GM23338 (cell line): Measurements from ENCODE around the gene TMEM161B. TPM values are rescaled to one million over a fixed set of nuclear protein-coding genes. Genes with fewer than 3 reads are reported as not detected.
"Not testable (repeated sequence)": the region's sequence is repeated elsewhere in the genome, so short reads cannot be mapped to it uniquely, and the experiment has no call there.

ENCODE experiments used
- ATAC-seq: fragments of 200-7000 bp; cut with Tn5 transposase; 3 replicates; pipeline ENCODE4 v1.9.1; 2020
- DNase-seq: peaks from one replicate; pipeline ENCODE4 v3.0.0-alpha.2; 2015; ENCODE audit warnings: low spot score
- H2AFZ ChIP-seq: fragments of 200-600 bp; sonication (generic); 2 replicates; pipeline ENCODE4 v1.8.0; 2016; ENCODE audit warnings: antibody characterized with exemption, mild to moderate bottlenecking, moderate library complexity
- H3F3A ChIP-seq: fragments of 200-600 bp; sonication (generic); replicated peaks from 2 replicates; pipeline ENCODE4 v1.8.0; 2017; ENCODE audit warnings: antibody characterized with exemption, mixed run types, low read depth
- H3K27ac ChIP-seq: fragments of 200-600 bp; sonication (generic); 2 replicates; pipeline ENCODE4 v1.6.1; 2016; ENCODE audit warnings: low read depth
- H3K27me3 ChIP-seq: fragments of 200-600 bp; sonication (generic); 2 replicates; pipeline ENCODE4 v1.8.0; 2016; ENCODE audit warnings: mild to moderate bottlenecking, mixed run types, moderate library complexity; ENCODE audit not compliant: insufficient read depth
- H3K36me3 ChIP-seq: fragments of 200-600 bp; sonication (generic); 2 replicates; pipeline ENCODE4 v1.8.0; 2016; ENCODE audit warnings: mild to moderate bottlenecking; ENCODE audit not compliant: insufficient read depth
- H3K4me1 ChIP-seq: fragments of 200-600 bp; sonication (generic); 2 replicates; pipeline ENCODE4 v1.8.0; 2016; ENCODE audit warnings: mild to moderate bottlenecking, moderate library complexity; ENCODE audit not compliant: insufficient read depth
- H3K4me2 ChIP-seq: fragments of 200-600 bp; sonication (generic); 2 replicates; pipeline ENCODE4 v1.7.1; 2017; ENCODE audit warnings: mixed run types
- H3K4me3 ChIP-seq: fragments of 200-600 bp; sonication (generic); 2 replicates; pipeline ENCODE4 v1.6.1; 2016; ENCODE audit warnings: mixed run types
- H3K79me2 ChIP-seq: fragments of 200-600 bp; sonication (generic); replicated peaks from 2 replicates; pipeline ENCODE4 v1.8.0; 2017; ENCODE audit warnings: mild to moderate bottlenecking; ENCODE audit not compliant: insufficient read depth
- H3K9me2 ChIP-seq: fragments of 200-600 bp; sonication (generic); 2 replicates; pipeline ENCODE4 v1.8.0; 2017; ENCODE audit not compliant: insufficient read depth
- H4K20me1 ChIP-seq: fragments of 200-600 bp; sonication (generic); replicated peaks from 2 replicates; pipeline ENCODE4 v1.8.0; 2017; ENCODE audit warnings: mild to moderate bottlenecking; ENCODE audit not compliant: insufficient read depth
- H3K27ac Mint-ChIP-seq: 2 replicates; pipeline ENCODE4 v1.8.0; 2020; ENCODE audit warnings: inconsistent platforms, mild to moderate bottlenecking, moderate library complexity, mixed read lengths
- H3K27me3 Mint-ChIP-seq: 3 replicates; pipeline ENCODE4 v1.8.0; 2022; ENCODE audit warnings: low read depth, mild to moderate bottlenecking, moderate library complexity, mixed read lengths, inconsistent platforms; ENCODE audit not compliant: insufficient read depth, poor library complexity
- H3K36me3 Mint-ChIP-seq: 3 replicates; pipeline ENCODE4 v1.8.0; 2021; ENCODE audit warnings: low read depth, mild to moderate bottlenecking, inconsistent platforms, moderate library complexity, mixed read lengths
- H3K4me1 Mint-ChIP-seq: 3 replicates; pipeline ENCODE4 v1.8.0; 2020; ENCODE audit warnings: mild to moderate bottlenecking, inconsistent platforms, mixed read lengths
- H3K4me3 Mint-ChIP-seq: 3 replicates; pipeline ENCODE4 v1.8.0; 2021; ENCODE audit warnings: moderate library complexity, mild to moderate bottlenecking, inconsistent platforms, mixed read lengths
- H3K9me3 Mint-ChIP-seq: 3 replicates; pipeline ENCODE4 v1.8.0; 2020; ENCODE audit warnings: moderate library complexity, mild to moderate bottlenecking, inconsistent platforms, mixed read lengths
- CTCF ChIP-seq, 2 experiments: fragments of 200-600 bp in 1 of 2; sonication (generic) in 1 of 2; conservative IDR thresholded peaks; 2 replicates each; pipeline versions ENCODE4 v1.5.1 to v1.6.1; 2016 to 2017; ENCODE audit warnings: antibody characterized with exemption in 2 of 2, low read depth in 2 of 2, mild to moderate bottlenecking in 2 of 2, moderate library complexity in 1 of 2
- NANOG ChIP-seq: IDR thresholded peaks from 2 replicates; pipeline ENCODE4 v1.6.1; 2016; ENCODE audit warnings: antibody characterized with exemption, borderline replicate concordance
- ZNF114 ChIP-seq: fragments of 250-450 bp; sonication (Bioruptor Pico); IDR thresholded peaks from 2 replicates; pipeline ENCODE4 v1.5.0; 2020; ENCODE audit warnings: mild to moderate bottlenecking, moderate library complexity
- ZNF331 ChIP-seq: fragments of 250-450 bp; sonication (Bioruptor Pico); IDR thresholded peaks from 2 replicates; pipeline ENCODE4 v1.5.0; 2020; ENCODE audit warnings: low read depth, mild to moderate bottlenecking, moderate library complexity
- ZNF462 ChIP-seq: fragments of 250-450 bp; sonication (Bioruptor Pico); IDR thresholded peaks from 2 replicates; pipeline ENCODE4 v1.5.0; 2020; ENCODE audit warnings: mild to moderate bottlenecking, moderate library complexity
- polyA plus RNA-seq: library from polyadenylated mRNA; unstranded; fragments of >200 nt; fragmentation: Nextera tagmentation; extraction: Ambion mirVana; gene quantifications from 2 replicates; pipeline ENCODE4 v1.2.1, GENCODE V29; 2016
- total RNA-seq: library from RNA; depleted of rRNA; stranded (reverse); fragments of >200 nt; shearing (Covaris generic); gene quantifications from 2 replicates; pipeline ENCODE4 v1.2.3, GENCODE V29; 2014

The TMEM161B gene
- total and polyA plus RNA-seq, 2 experiments from 2014 or later, result 11.9 to 25.5 TPM

- Histone ChIP-seq H3K79me2 (no peaks in the 10 kb centered on the region), H4K20me1 (no peaks in the 10 kb centered on the region), H3K4me3 (no peak overlapping the region), H3K9me2 (no peaks in the 10 kb centered on the region), H3K27me3 (no peaks in the 10 kb centered on the region), H3K4me1 (no peaks in the 10 kb centered on the region), H2AFZ (no peak overlapping the region), H3K27ac (no peak overlapping the region), H3F3A (no peaks in the 10 kb centered on the region), H3K36me3 (no peaks in the 10 kb centered on the region), H3K4me2 (no peak overlapping the region)
- peaks cover 18% of the 10 kb centered on the region for H3K9me3 Mint-ChIP-seq
- H3K27ac Mint-ChIP-seq, result no peak overlapping the region
- no peak for TF ChIP-seq NANOG
- TF ChIP-seq ZNF462 (CRISPR knock-in tag), result no peak
- no peak for TF ChIP-seq ZNF114 (CRISPR knock-in tag)
- peaks cover 5% of the 10 kb centered on the region; the same call in 2 of the 3 replicates for H3K4me1 Mint-ChIP-seq
- no peak overlapping the region for H3K4me3 Mint-ChIP-seq
- ATAC-seq (no peak), DNase-seq (no peak)
- H3K27me3 Mint-ChIP-seq, result peaks cover 2% of the 10 kb centered on the region
- H3K36me3 Mint-ChIP-seq, result peaks cover 31% of the 10 kb centered on the region
These were observed 74.7 kb downstream of the TMEM161B start for GRCh38 chr5:88193896-88194295.

- Histone ChIP-seq H3K4me2 (no peak overlapping the region), H3K27ac (no peak overlapping the region), H2AFZ (no peak overlapping the region), H3K4me3 (no peak overlapping the region), H3F3A (no peaks in the 10 kb centered on the region), H4K20me1 (no peaks in the 10 kb centered on the region), H3K9me2 (no peaks in the 10 kb centered on the region), H3K27me3 (no peaks in the 10 kb centered on the region), H3K4me1 (no peaks in the 10 kb centered on the region), H3K79me2 (no peaks in the 10 kb centered on the region), H3K36me3 (peaks cover 8% of the 10 kb centered on the region; the same call in 1 of the 2 replicates)
- peaks cover 5% of the 10 kb centered on the region for H3K27me3 Mint-ChIP-seq
- H3K4me3 Mint-ChIP-seq, result no peak overlapping the region
- peaks cover 60% of the 10 kb centered on the region for H3K36me3 Mint-ChIP-seq
- H3K4me1 Mint-ChIP-seq, result peaks cover 5% of the 10 kb centered on the region; the same call in 2 of the 3 replicates
- no peak for ATAC-seq
- no peak overlapping the region for H3K27ac Mint-ChIP-seq
- peak; percentile 53 for DNase-seq
- no peak for TF ChIP-seq ZNF331
- TF ChIP-seq CTCF (conservative IDR thresholded peaks at IDR 0.05; ENCODE audit: low read depth in 2 of 2), result peak; percentile 55 to 72
- peaks cover 35% of the 10 kb centered on the region for H3K9me3 Mint-ChIP-seq
These were observed 78.4 kb downstream of the TMEM161B start for GRCh38 chr5:88190106-88190834.

GRCh38 chr5:88189484-88189883, 79.2 kb downstream of the TMEM161B start:
- not testable (repeated sequence) for H3K4me1 Mint-ChIP-seq, H3K4me3 ChIP-seq, H2AFZ ChIP-seq, H3K27ac ChIP-seq, H3K4me1 ChIP-seq, H3K4me2 ChIP-seq, H3K9me2 ChIP-seq, ATAC-seq, H3K4me3 Mint-ChIP-seq, H3K27ac Mint-ChIP-seq, H3K79me2 ChIP-seq, DNase-seq, H3K36me3 ChIP-seq, H3K27me3 ChIP-seq, H3K27me3 Mint-ChIP-seq, H3F3A ChIP-seq, H4K20me1 ChIP-seq
- Mint-ChIP-seq H3K9me3 (peaks cover 35% of the 10 kb centered on the region), H3K36me3 (peaks cover 58% of the 10 kb centered on the region)
